ENCODE data around the gene GAA. TPM values are rescaled to one million over a fixed set of nuclear protein-coding genes. Genes with fewer than 3 reads are reported as not detected.

The GAA gene
- total and polyA plus RNA-seq, 2 of the 13 experiments (the other 11 are each of a cell fraction or from before 2014, with no cell fraction given) = 21.6 to 36.4 TPM

GRCh38 chr17:80068301-80069222 is 32.8 kb upstream of the GAA start (continued):
- TF ChIP-seq, protein P1, sequence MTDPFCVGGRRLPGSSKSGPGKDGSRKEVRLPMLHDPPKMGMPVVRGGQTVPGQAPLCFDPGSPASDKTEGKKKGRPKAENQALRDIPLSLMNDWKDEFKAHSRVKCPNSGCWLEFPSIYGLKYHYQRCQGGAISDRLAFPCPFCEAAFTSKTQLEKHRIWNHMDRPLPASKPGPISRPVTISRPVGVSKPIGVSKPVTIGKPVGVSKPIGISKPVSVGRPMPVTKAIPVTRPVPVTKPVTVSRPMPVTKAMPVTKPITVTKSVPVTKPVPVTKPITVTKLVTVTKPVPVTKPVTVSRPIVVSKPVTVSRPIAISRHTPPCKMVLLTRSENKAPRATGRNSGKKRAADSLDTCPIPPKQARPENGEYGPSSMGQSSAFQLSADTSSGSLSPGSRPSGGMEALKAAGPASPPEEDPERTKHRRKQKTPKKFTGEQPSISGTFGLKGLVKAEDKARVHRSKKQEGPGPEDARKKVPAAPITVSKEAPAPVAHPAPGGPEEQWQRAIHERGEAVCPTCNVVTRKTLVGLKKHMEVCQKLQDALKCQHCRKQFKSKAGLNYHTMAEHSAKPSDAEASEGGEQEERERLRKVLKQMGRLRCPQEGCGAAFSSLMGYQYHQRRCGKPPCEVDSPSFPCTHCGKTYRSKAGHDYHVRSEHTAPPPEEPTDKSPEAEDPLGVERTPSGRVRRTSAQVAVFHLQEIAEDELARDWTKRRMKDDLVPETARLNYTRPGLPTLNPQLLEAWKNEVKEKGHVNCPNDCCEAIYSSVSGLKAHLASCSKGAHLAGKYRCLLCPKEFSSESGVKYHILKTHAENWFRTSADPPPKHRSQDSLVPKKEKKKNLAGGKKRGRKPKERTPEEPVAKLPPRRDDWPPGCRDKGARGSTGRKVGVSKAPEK (CRISPR knock-in tag; IDR thresholded peaks at IDR 0.05; ENCODE audit: borderline replicate concordance) = 0 out of 2 replicates have a peak, but pooled peaks have one; percentile 47
- TF ChIP-seq TBX3 (IDR thresholded peaks at IDR 0.05; ENCODE audit: borderline replicate concordance) = peak; percentile 25; the same call in 1 of the 2 replicates
- no peak for TF ChIP-seq SNAI1 (CRISPR knock-in tag; IDR thresholded peaks at IDR 0.05; ENCODE audit: borderline replicate concordance)
- no peak for TF ChIP-seq ZNF709 (CRISPR knock-in tag; IDR thresholded peaks at IDR 0.05)
- TF ChIP-seq GATAD1 (CRISPR knock-in tag; IDR thresholded peaks at IDR 0.05) = no peak
- no peak for TF ChIP-seq BRD4 (CRISPR knock-in tag; IDR thresholded peaks at IDR 0.05)
- TF ChIP-seq ZNF614 (CRISPR knock-in tag; IDR thresholded peaks at IDR 0.05; ENCODE audit: borderline replicate concordance) = no peak
- no peak for TF ChIP-seq ZBTB3 (CRISPR knock-in tag; IDR thresholded peaks at IDR 0.05; ENCODE audit: borderline replicate concordance, low read depth)
- TF ChIP-seq KLF15 (CRISPR knock-in tag; IDR thresholded peaks at IDR 0.05; ENCODE audit: borderline replicate concordance) = no peak
- TF ChIP-seq, protein P2, sequence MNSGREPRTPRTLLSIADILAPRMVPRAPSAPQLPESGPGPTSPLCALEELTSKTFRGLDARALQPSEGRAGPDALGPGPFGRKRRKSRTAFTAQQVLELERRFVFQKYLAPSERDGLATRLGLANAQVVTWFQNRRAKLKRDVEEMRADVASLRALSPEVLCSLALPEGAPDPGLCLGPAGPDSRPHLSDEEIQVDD (CRISPR knock-in tag; IDR thresholded peaks at IDR 0.05; ENCODE audit: borderline replicate concordance) = no peak
- no peak for TF ChIP-seq ZNF136 (CRISPR knock-in tag; IDR thresholded peaks at IDR 0.05; ENCODE audit: low read depth)
- peak; percentile 62; the same call in 1 of the 2 replicates for TF ChIP-seq HMG20A (CRISPR knock-in tag; IDR thresholded peaks at IDR 0.05; ENCODE audit: borderline replicate concordance)
- TF ChIP-seq AGO1 (IDR thresholded peaks at IDR 0.05; ENCODE audit: low read depth, low read length, poor library complexity, severe bottlenecking) = no peak
- TF ChIP-seq RXRB (CRISPR knock-in tag; IDR thresholded peaks at IDR 0.05; ENCODE audit: borderline replicate concordance) = peak; percentile 83; the same call in 1 of the 2 replicates
- no peak; the same call in 1 of the 2 replicates for TF ChIP-seq ZBTB7A (CRISPR knock-in tag; IDR thresholded peaks at IDR 0.05)
- TF ChIP-seq, protein P3, sequence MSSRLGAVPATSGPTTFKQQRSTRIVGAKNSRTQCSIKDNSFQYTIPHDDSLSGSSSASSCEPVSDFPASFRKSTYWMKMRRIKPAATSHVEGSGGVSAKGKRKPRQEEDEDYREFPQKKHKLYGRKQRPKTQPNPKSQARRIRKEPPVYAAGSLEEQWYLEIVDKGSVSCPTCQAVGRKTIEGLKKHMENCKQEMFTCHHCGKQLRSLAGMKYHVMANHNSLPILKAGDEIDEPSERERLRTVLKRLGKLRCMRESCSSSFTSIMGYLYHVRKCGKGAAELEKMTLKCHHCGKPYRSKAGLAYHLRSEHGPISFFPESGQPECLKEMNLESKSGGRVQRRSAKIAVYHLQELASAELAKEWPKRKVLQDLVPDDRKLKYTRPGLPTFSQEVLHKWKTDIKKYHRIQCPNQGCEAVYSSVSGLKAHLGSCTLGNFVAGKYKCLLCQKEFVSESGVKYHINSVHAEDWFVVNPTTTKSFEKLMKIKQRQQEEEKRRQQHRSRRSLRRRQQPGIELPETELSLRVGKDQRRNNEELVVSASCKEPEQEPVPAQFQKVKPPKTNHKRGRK (CRISPR knock-in tag; IDR thresholded peaks at IDR 0.05) = no peak
- TF ChIP-seq SMYD3 (CRISPR knock-in tag; IDR thresholded peaks at IDR 0.05) = no peak
- no peak for TF ChIP-seq ZNF414 (CRISPR knock-in tag; IDR thresholded peaks at IDR 0.05)
- TF ChIP-seq LCORL (IDR thresholded peaks at IDR 0.05) = no peak
- TF ChIP-seq LCORL (CRISPR knock-in tag; IDR thresholded peaks at IDR 0.05) = peak; percentile 61; the same call in 1 of the 2 replicates
- no peak for TF ChIP-seq ZNF431 (CRISPR knock-in tag; IDR thresholded peaks at IDR 0.05; ENCODE audit: borderline replicate concordance, low read depth)
- TF ChIP-seq, protein P4, sequence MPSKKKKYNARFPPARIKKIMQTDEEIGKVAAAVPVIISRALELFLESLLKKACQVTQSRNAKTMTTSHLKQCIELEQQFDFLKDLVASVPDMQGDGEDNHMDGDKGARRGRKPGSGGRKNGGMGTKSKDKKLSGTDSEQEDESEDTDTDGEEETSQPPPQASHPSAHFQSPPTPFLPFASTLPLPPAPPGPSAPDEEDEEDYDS (CRISPR knock-in tag; IDR thresholded peaks at IDR 0.05) = peak; percentile 17; the same call in 1 of the 2 replicates
- TF ChIP-seq ZSCAN21 (CRISPR knock-in tag; IDR thresholded peaks at IDR 0.05; ENCODE audit: borderline replicate concordance) = no peak

All from HepG2 (cell line).